OCI-LY1 (cell line): Measurements from ENCODE around the gene HNRNPD.

Experiments used
- EZH2 ChIP-seq: fragments of 200-600 bp; sonication (generic), shearing (Covaris generic); IDR thresholded peaks from 2 replicates; pipeline ENCODE4 v1.8.0; 2017; ENCODE audit warnings: borderline replicate concordance, mixed run types, mild to moderate bottlenecking, antibody characterized with exemption, low read length, moderate library complexity, mixed read lengths
- TF ChIP-seq, protein P1 (sequence below): fragments of 200-600 bp; sonication (generic), shearing (Covaris generic); IDR thresholded peaks from 2 replicates; pipeline ENCODE4 v1.5.1; 2017; ENCODE audit warnings: mild to moderate bottlenecking, antibody characterized with exemption, low read length, moderate library complexity, mixed read lengths

- TF ChIP-seq, protein P1, sequence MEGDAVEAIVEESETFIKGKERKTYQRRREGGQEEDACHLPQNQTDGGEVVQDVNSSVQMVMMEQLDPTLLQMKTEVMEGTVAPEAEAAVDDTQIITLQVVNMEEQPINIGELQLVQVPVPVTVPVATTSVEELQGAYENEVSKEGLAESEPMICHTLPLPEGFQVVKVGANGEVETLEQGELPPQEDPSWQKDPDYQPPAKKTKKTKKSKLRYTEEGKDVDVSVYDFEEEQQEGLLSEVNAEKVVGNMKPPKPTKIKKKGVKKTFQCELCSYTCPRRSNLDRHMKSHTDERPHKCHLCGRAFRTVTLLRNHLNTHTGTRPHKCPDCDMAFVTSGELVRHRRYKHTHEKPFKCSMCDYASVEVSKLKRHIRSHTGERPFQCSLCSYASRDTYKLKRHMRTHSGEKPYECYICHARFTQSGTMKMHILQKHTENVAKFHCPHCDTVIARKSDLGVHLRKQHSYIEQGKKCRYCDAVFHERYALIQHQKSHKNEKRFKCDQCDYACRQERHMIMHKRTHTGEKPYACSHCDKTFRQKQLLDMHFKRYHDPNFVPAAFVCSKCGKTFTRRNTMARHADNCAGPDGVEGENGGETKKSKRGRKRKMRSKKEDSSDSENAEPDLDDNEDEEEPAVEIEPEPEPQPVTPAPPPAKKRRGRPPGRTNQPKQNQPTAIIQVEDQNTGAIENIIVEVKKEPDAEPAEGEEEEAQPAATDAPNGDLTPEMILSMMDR, result no peak
- TF ChIP-seq EZH2, result no peak
These were observed 42.2 kb upstream of the HNRNPD start for GRCh38 chr4:82415922-82416365.
